Measurements from ENCODE around the gene TTLL11. TPM values are rescaled to one million over a fixed set of nuclear protein-coding genes. Genes with fewer than 3 reads are reported as not detected.
"Not testable (repeated sequence)": the region's sequence is repeated elsewhere in the genome, so short reads cannot be mapped to it uniquely, and the experiment has no call there.

TTLL11 gene
- polyA plus RNA-seq, 2 donors: 2.3 to 4.5 TPM

DNA sequence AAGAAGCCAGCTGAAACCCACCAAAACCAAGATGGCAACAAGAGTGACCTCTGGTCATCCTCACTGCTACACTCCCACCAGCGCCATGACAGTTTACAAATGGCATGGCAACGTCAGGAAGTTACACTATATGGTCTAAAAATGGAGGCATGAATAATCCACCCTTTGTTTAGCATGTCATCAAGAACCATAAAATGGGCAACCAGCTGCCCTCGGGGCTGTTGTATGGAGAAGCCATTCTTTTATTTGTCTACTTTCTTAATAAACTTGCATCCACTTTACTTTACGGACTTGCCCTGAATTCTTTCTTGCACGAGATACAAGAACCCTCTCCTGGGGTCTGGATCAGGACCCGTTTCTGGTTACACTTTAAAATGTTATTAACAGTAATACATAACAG is 92.6 kb downstream of the TTLL11 start:
- WGBS, 2 donors: 78 to 82% methylated on average over 6 of the region's 6 CpGs
- H3K36me3 ChIP-seq (ENCODE audit: control insufficient read depth in 2 of 2, insufficient read depth in 2 of 2, low read length in 1 of 2): not testable (repeated sequence)

DNA sequence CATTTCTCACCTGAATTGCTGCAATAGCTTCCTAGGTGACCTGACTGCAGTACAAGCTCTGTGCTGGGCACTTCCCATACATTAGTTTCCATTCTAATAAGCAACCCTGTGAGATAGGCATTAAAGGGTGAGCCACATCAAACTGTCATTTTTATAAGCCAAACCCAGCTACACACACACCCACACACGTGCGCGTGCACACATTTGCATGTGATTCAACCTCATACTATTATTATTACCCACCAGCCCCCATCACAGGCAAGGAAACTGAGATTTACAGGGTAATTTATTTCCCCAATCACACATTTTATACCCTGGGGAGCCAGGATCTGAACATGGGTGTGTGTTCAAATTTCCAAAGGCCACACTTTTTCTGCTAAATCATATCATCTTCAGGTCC is 93.6 kb downstream of the TTLL11 start:
- 81 to 84% methylated on average over 3 of the region's 3 CpGs for WGBS, 2 donors
- H3K27ac ChIP-seq (ENCODE audit: low read depth in 2 of 2, low read length in 1 of 2): no peak overlapping the region
- no peaks in the 10 kb centered on the region for H3K9me3 ChIP-seq (ENCODE audit: control insufficient read depth in 2 of 2, insufficient read depth in 1 of 2, low read depth in 1 of 2, low read length in 1 of 2)
- H3K4me1 ChIP-seq (ENCODE audit: control insufficient read depth in 2 of 2, insufficient read depth in 2 of 2, low read length in 1 of 2): peaks cover 3 to 5% of the 10 kb centered on the region in 2 donors
- H3K4me3 ChIP-seq (ENCODE audit: low read depth in 1 of 2, low read length in 2 of 2): no peak overlapping the region
- no peaks in the 10 kb centered on the region for H3K36me3 ChIP-seq (ENCODE audit: control insufficient read depth in 2 of 2, insufficient read depth in 2 of 2, low read length in 1 of 2)
- H3K27me3 ChIP-seq (ENCODE audit: control insufficient read depth in 1 of 2, insufficient read depth in 2 of 2, low read length in 2 of 2): no peaks in the 10 kb centered on the region

More for the DNA sequence above, 92.6 kb downstream of the TTLL11 start:
- not testable (repeated sequence) for H3K27ac ChIP-seq (ENCODE audit: low read depth in 2 of 2, low read length in 1 of 2); H3K27me3 ChIP-seq (ENCODE audit: control insufficient read depth in 1 of 2, insufficient read depth in 2 of 2, low read length in 2 of 2); H3K9me3 ChIP-seq (ENCODE audit: control insufficient read depth in 2 of 2, insufficient read depth in 1 of 2, low read depth in 1 of 2, low read length in 1 of 2); H3K4me1 ChIP-seq (ENCODE audit: control insufficient read depth in 2 of 2, insufficient read depth in 2 of 2, low read length in 1 of 2); H3K4me3 ChIP-seq (ENCODE audit: low read depth in 1 of 2, low read length in 2 of 2)

DNA sequence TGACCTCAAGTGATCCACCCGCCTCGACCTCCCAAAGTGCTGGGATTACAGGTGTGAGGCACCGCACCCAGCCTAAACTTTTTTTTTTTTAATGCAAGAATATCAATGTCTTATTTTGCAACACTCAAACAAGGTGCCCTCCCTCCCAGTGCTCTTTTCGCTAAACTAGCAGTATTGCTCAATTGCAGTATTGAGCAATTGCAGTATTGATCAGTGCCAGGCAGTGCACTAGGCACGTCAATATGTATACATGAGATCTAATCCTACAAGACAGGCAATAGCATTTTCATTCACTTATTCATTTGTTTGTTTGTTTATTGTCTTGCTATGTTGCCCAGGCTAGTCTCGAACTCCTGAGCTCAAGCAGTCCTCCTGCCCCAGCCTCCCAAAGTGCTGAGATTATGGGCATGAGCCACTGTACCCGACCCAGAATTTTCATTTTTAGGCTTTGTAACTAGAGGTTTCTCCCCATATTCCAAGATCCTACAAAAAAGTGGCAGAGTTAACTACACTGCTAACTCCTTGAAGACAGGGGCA is 94.5 kb downstream of the TTLL11 start:
- Histone ChIP-seq H3K4me1 (ENCODE audit: control insufficient read depth in 2 of 2, insufficient read depth in 2 of 2, low read length in 1 of 2) (peaks cover 3 to 5% of the 10 kb centered on the region in 2 donors), H3K27me3 (ENCODE audit: control insufficient read depth in 1 of 2, insufficient read depth in 2 of 2, low read length in 2 of 2) (no peaks in the 10 kb centered on the region), H3K9me3 (ENCODE audit: control insufficient read depth in 2 of 2, insufficient read depth in 1 of 2, low read depth in 1 of 2, low read length in 1 of 2) (no peaks in the 10 kb centered on the region), H3K27ac (ENCODE audit: low read depth in 2 of 2, low read length in 1 of 2) (no peak overlapping the region), H3K4me3 (ENCODE audit: low read depth in 1 of 2, low read length in 2 of 2) (no peak overlapping the region), H3K36me3 (ENCODE audit: control insufficient read depth in 2 of 2, insufficient read depth in 2 of 2, low read length in 1 of 2) (no peaks in the 10 kb centered on the region)
- WGBS, 2 donors: 77 to 79% methylated on average over 7 of the region's 7 CpGs

DNA sequence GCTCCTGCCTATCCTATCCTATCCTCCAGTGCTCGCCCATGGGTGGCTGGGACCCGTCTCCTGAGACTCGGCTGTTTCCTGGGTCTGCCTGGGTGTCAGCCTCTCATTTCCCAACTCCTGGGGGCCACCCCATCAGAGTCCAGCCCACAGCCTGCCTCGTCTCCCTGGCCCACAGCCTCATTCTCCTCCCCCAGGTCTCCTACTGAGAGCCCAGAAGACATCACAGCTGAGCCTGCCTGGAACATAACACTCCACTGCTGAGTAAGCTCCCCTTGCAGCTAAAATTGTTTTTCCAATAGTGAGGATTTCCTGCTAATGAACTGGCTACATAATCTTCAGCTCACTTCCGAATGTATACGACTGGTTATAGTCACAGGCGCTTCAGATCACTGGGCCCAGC is 95.3 kb downstream of the TTLL11 start:
- no peaks in the 10 kb centered on the region for H3K27me3 ChIP-seq (ENCODE audit: control insufficient read depth in 1 of 2, insufficient read depth in 2 of 2, low read length in 2 of 2)
- WGBS, 2 donors: 75 to 85% methylated on average over 7 of the region's 7 CpGs
- H3K9me3 ChIP-seq (ENCODE audit: control insufficient read depth in 2 of 2, insufficient read depth in 1 of 2, low read depth in 1 of 2, low read length in 1 of 2): no peaks in the 10 kb centered on the region
- H3K36me3 ChIP-seq (ENCODE audit: control insufficient read depth in 2 of 2, insufficient read depth in 2 of 2, low read length in 1 of 2): no peaks in the 10 kb centered on the region
- H3K27ac ChIP-seq (ENCODE audit: low read depth in 2 of 2, low read length in 1 of 2): no peak overlapping the region
- H3K4me3 ChIP-seq (ENCODE audit: low read depth in 1 of 2, low read length in 2 of 2): no peak overlapping the region
- H3K4me1 ChIP-seq (ENCODE audit: control insufficient read depth in 2 of 2, insufficient read depth in 2 of 2, low read length in 1 of 2): peaks cover 3 to 5% of the 10 kb centered on the region in 2 donors

DNA sequence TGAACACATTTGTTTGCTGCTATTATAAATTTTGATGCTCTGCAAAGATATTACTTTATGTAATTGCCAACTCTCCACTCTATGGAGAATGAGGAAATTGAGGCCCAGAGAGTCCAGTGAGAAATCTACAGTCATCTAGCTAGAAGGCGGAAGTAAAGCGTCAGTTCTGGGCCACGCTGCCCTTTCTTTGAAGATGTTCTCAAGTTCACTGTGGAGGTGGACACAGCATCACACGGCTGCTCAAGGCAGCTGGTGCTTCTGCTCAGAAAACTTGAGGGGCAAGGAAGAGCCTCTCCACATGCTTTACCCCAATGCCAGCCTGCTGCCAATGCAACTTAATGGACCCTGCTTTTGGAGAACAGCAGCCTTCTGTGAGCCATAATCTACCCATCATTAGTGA is 96.3 kb downstream of the TTLL11 start:
- Histone ChIP-seq H3K4me1 (ENCODE audit: control insufficient read depth in 2 of 2, insufficient read depth in 2 of 2, low read length in 1 of 2) (peaks cover under 1 to 3% of the 10 kb centered on the region in 2 donors), H3K36me3 (ENCODE audit: control insufficient read depth in 2 of 2, insufficient read depth in 2 of 2, low read length in 1 of 2) (no peaks in the 10 kb centered on the region), H3K9me3 (ENCODE audit: control insufficient read depth in 2 of 2, insufficient read depth in 1 of 2, low read depth in 1 of 2, low read length in 1 of 2) (no peaks in the 10 kb centered on the region), H3K27me3 (ENCODE audit: control insufficient read depth in 1 of 2, insufficient read depth in 2 of 2, low read length in 2 of 2) (no peaks in the 10 kb centered on the region), H3K4me3 (ENCODE audit: low read depth in 1 of 2, low read length in 2 of 2) (no peak overlapping the region), H3K27ac (ENCODE audit: low read depth in 2 of 2, low read length in 1 of 2) (no peak overlapping the region)
- 90 to 96% methylated on average over 4 of the region's 4 CpGs for WGBS, 2 donors

DNA sequence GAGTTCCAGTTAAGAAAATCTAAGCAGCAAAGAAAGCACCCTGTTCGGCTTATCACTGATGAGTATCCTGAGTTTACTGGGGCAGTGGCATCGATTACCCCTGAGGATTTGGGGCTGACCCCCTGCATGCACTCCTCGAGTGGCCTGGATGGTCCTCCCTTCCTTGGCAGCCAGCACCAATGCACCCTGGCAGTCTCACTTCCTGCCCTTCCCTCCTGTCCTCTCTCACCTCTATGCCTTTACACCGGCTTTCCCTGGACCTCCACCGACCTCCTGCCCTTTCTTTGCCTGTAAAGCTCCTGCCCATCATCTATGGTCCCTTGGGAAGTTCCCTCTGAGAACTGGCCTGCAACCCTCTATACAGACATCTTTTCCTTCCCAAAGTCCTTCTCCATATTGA is 97.1 kb downstream of the TTLL11 start:
- H3K27ac ChIP-seq (ENCODE audit: low read depth in 2 of 2, low read length in 1 of 2): no peak overlapping the region
- H3K27me3 ChIP-seq (ENCODE audit: control insufficient read depth in 1 of 2, insufficient read depth in 2 of 2, low read length in 2 of 2): no peaks in the 10 kb centered on the region
- no peaks in the 10 kb centered on the region for H3K9me3 ChIP-seq (ENCODE audit: control insufficient read depth in 2 of 2, insufficient read depth in 1 of 2, low read depth in 1 of 2, low read length in 1 of 2)
- no peak overlapping the region for H3K4me3 ChIP-seq (ENCODE audit: low read depth in 1 of 2, low read length in 2 of 2)
- WGBS, 2 donors: 78 to 84% methylated on average over 5 of the region's 5 CpGs
- no peaks in the 10 kb centered on the region for H3K36me3 ChIP-seq (ENCODE audit: control insufficient read depth in 2 of 2, insufficient read depth in 2 of 2, low read length in 1 of 2)
- no peaks in the 10 kb centered on the region for H3K4me1 ChIP-seq (ENCODE audit: control insufficient read depth in 2 of 2, insufficient read depth in 2 of 2, low read length in 1 of 2)

DNA sequence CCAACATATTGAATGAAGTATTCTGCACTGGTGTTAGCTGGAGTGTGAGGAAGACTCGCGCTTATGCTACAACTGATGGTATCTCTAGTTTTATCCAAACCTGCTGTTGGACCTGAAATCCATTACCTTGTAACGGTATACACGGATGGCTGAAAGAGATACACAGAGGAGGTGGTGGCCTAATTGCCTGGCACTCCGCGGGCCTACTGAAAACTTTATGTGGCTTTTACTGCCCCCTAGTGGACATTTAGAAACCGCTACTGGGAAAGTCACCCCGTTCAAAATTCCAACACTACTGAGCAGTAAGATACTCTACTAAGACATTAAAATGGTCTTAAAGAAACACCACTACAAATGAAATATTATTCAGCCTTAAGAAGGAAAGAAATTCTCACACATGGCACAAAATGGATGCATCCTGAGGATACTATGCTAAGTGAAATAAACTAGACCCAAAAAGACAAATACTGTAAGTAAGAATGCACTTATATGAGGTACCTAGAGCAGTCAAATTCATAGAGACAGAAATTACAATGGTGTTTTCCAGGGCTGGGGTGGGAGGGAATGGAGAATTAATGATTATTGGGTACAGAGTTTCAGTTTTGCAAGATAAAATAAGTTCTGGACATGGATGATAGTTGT is 100.4 kb downstream of the TTLL11 start:
- 12 to 14% methylated on average over 8 of the region's 8 CpGs for WGBS, 2 donors
- H3K27me3 ChIP-seq (ENCODE audit: control insufficient read depth in 1 of 2, insufficient read depth in 2 of 2, low read length in 2 of 2): no peaks in the 10 kb centered on the region
- no peaks in the 10 kb centered on the region for H3K9me3 ChIP-seq (ENCODE audit: control insufficient read depth in 2 of 2, insufficient read depth in 1 of 2, low read depth in 1 of 2, low read length in 1 of 2)
- no peak overlapping the region for H3K27ac ChIP-seq (ENCODE audit: low read depth in 2 of 2, low read length in 1 of 2)
- no peaks in the 10 kb centered on the region for H3K4me1 ChIP-seq (ENCODE audit: control insufficient read depth in 2 of 2, insufficient read depth in 2 of 2, low read length in 1 of 2)
- H3K4me3 ChIP-seq (ENCODE audit: low read depth in 1 of 2, low read length in 2 of 2): no peak overlapping the region
- H3K36me3 ChIP-seq (ENCODE audit: control insufficient read depth in 2 of 2, insufficient read depth in 2 of 2, low read length in 1 of 2): no peaks in the 10 kb centered on the region

DNA sequence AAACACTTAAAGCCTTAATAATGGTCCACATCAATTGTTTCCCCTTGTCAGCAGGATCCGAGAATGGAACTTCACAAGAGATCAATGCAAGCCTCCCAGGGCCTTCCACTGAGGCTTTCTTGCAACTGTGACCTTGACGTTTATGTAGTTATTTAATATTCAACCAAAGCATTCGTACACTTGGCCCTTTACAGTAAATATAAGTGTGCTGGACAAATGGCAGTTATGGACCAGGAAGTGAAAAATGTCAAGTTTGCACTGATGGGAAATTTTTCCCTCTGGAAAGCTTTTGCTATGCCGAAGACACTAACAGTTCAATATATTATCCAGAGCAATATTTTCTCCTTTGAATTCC is 101.8 kb downstream of the TTLL11 start:
- no peak overlapping the region for H3K27ac ChIP-seq (ENCODE audit: low read depth in 2 of 2, low read length in 1 of 2)
- WGBS, 2 donors: 62 to 77% methylated on average over 4 of the region's 4 CpGs
- no peaks in the 10 kb centered on the region for H3K9me3 ChIP-seq (ENCODE audit: control insufficient read depth in 2 of 2, insufficient read depth in 1 of 2, low read depth in 1 of 2, low read length in 1 of 2)

DNA sequence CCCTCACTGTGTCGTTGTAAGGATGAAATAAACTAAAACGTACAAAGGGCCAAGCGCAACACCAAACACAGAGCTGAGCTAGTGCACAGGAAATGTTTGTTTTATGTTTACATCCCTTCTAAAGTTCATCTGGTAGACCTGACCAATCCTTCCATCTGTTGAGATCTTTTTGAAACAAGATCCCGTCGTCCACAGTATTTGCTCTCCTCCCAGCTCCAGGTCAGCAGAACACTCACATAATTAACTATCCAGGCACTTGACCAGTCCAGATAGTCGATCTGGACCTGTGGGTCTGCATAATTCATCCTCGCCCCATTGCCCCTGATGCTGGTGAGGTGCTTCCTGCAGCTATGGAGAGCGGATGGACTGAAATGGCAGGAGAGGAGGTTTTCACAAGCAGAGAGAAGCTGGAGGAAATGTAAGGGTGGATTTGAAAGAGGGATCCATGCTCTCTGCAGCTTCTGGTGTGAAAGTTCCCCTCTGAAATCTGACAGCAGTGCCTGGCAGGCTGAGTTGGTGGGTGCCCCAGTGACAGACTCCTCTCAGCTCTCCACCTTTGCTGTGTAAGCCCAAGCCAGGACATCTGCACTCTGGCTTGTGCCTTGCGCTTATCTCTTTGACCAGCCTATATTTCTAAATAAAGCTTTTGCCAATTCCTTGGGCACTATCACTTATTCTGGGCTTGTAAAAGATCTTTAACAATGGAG is 102.4 kb downstream of the TTLL11 start:
- WGBS, 2 donors: 81 to 84% methylated on average over 9 of the region's 9 CpGs
- H3K4me1 ChIP-seq (ENCODE audit: control insufficient read depth in 2 of 2, insufficient read depth in 2 of 2, low read length in 1 of 2): no peaks in the 10 kb centered on the region

More for the DNA sequence above, 101.8 kb downstream of the TTLL11 start:
- H3K27me3 ChIP-seq (ENCODE audit: control insufficient read depth in 1 of 2, insufficient read depth in 2 of 2, low read length in 2 of 2): no peaks in the 10 kb centered on the region
- peaks cover 0 to 3% of the 10 kb centered on the region in 2 donors for H3K36me3 ChIP-seq (ENCODE audit: control insufficient read depth in 2 of 2, insufficient read depth in 2 of 2, low read length in 1 of 2)
- H3K4me1 ChIP-seq (ENCODE audit: control insufficient read depth in 2 of 2, insufficient read depth in 2 of 2, low read length in 1 of 2): no peaks in the 10 kb centered on the region
- no peak overlapping the region for H3K4me3 ChIP-seq (ENCODE audit: low read depth in 1 of 2, low read length in 2 of 2)

DNA sequence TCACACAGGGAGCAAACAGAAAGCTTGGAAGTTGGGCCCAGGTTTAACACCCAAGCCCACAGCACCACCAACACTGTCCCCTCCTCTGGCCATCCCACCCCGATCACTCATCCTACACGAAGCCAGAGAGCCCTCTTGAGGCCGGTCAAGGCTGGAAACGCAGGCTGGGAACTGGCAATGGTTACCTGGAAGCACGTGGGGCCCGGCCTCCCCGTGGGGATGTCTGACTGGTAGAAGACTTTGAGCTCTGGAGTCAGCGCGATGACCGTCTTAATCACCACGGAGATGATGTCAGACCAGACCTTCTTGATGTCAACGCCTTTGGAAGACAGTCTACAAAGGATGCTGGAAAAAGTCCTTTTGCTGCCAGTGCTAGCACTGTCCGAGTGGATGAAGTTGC is 104.1 kb downstream of the TTLL11 start:
- H3K9me3 ChIP-seq (ENCODE audit: control insufficient read depth in 2 of 2, insufficient read depth in 1 of 2, low read depth in 1 of 2, low read length in 1 of 2): no peaks in the 10 kb centered on the region
- H3K36me3 ChIP-seq (ENCODE audit: control insufficient read depth in 2 of 2, insufficient read depth in 2 of 2, low read length in 1 of 2): peaks cover 0 to 3% of the 10 kb centered on the region in 2 donors
- WGBS, 2 donors: 75 to 84% methylated on average over 13 of the region's 13 CpGs
- no peaks in the 10 kb centered on the region for H3K27me3 ChIP-seq (ENCODE audit: control insufficient read depth in 1 of 2, insufficient read depth in 2 of 2, low read length in 2 of 2)
- H3K27ac ChIP-seq (ENCODE audit: low read depth in 2 of 2, low read length in 1 of 2): no peak overlapping the region
- H3K4me3 ChIP-seq (ENCODE audit: low read depth in 1 of 2, low read length in 2 of 2): no peak overlapping the region
- H3K4me1 ChIP-seq (ENCODE audit: control insufficient read depth in 2 of 2, insufficient read depth in 2 of 2, low read length in 1 of 2): no peaks in the 10 kb centered on the region

More for the DNA sequence above, 102.4 kb downstream of the TTLL11 start:
- Histone ChIP-seq H3K27me3 (ENCODE audit: control insufficient read depth in 1 of 2, insufficient read depth in 2 of 2, low read length in 2 of 2) (no peaks in the 10 kb centered on the region), H3K27ac (ENCODE audit: low read depth in 2 of 2, low read length in 1 of 2) (no peak overlapping the region), H3K36me3 (ENCODE audit: control insufficient read depth in 2 of 2, insufficient read depth in 2 of 2, low read length in 1 of 2) (peaks cover 0 to 3% of the 10 kb centered on the region in 2 donors), H3K9me3 (ENCODE audit: control insufficient read depth in 2 of 2, insufficient read depth in 1 of 2, low read depth in 1 of 2, low read length in 1 of 2) (no peaks in the 10 kb centered on the region), H3K4me3 (ENCODE audit: low read depth in 1 of 2, low read length in 2 of 2) (no peak overlapping the region)

All from esophagus (tissue), 2 donors.